Heart left ventricle (tissue), 16 donors: ENCODE measurements around the gene MPG. TPM values are rescaled to one million over a fixed set of nuclear protein-coding genes. Genes with fewer than 3 reads are reported as not detected.

Source experiments
- ATAC-seq, 4 donors: fragments of 200-7000 bp; cut with Tn5 transposase; one replicate each; pipeline ENCODE4 v1.9.1; 2020 to 2022; ENCODE audit warnings: moderate library complexity in 4 of 4, mild to moderate bottlenecking in 3 of 4, moderate number of reproducible peaks in 1 of 4
- DNase-seq, 5 donors: peaks; one replicate each; pipeline ENCODE4 v3.0.0-alpha.2; 2020
- H3K27ac ChIP-seq, 12 donors: fragments of 200-600 bp; sonication (generic) in 4 of 12; one replicate each; pipeline versions ENCODE4 v1.5.0 to v1.8.0; 2016 to 2022; ENCODE audit warnings: mild to moderate bottlenecking in 2 of 12
- H3K27me3 ChIP-seq, 9 donors: fragments of 200-600 bp; sonication (generic) in 2 of 9; one replicate each; pipeline versions ENCODE4 v1.5.1 to v1.8.0; 2016 to 2022; ENCODE audit warnings: mild to moderate bottlenecking in 3 of 9
- H3K36me3 ChIP-seq, 9 donors: fragments of 200-600 bp; sonication (generic) in 2 of 9; one replicate each; pipeline versions ENCODE4 v1.5.0 to v1.8.0; 2018 to 2022; ENCODE audit warnings: mild to moderate bottlenecking in 2 of 9
- H3K4me1 ChIP-seq, 12 donors: fragments of 200-600 bp; sonication (generic) in 4 of 12; one replicate each; pipeline versions ENCODE4 v1.5.0 to v1.8.0; 2016 to 2022; ENCODE audit warnings: mild to moderate bottlenecking in 3 of 12
- H3K4me3 ChIP-seq, 12 donors: fragments of 200-600 bp; sonication (generic) in 4 of 12; one replicate each; pipeline versions ENCODE4 v1.5.0 to v1.8.0; 2017 to 2022; ENCODE audit warnings: mild to moderate bottlenecking in 9 of 12, moderate library complexity in 4 of 12
- H3K9me3 ChIP-seq, 12 donors: fragments of 200-600 bp; sonication (generic) in 4 of 12; one replicate each; pipeline versions ENCODE4 v1.5.0 to v1.8.0; 2016 to 2022; ENCODE audit warnings: mild to moderate bottlenecking in 1 of 12
- POLR2A ChIP-seq, 2 donors: fragments of 450-650 bp; IDR thresholded peaks; one replicate each; pipeline ENCODE4 v1.6.1; 2017; ENCODE audit warnings: antibody characterized with exemption in 2 of 2, mild to moderate bottlenecking in 2 of 2, moderate library complexity in 2 of 2
- WGBS, 4 donors: extraction: QIAGEN DNeasy Blood & Tissue Kit in 2 of 4; methylation state at CpG; one replicate each; pipeline versions ENCODE4 v1.1.5 to v1.1.7; 2013 to 2018; 5-methylcytosine and 5-hydroxymethylcytosine counted together
- intact Hi-C, 10 donors: fragments of 100-400 bp; cut with DNase I; formaldehyde crosslinking; loops; one replicate each; pipeline versions ENCODE4 v1.11.1 to v1.14.2; 2022
- polyA plus RNA-seq, 2 donors: library from polyadenylated mRNA; stranded (reverse); fragments of 200-250 nt; gene quantifications; one replicate each; pipeline ENCODE4 v1.2.3, GENCODE V29; 2013
- total RNA-seq, 9 donors: library from RNA; depleted of rRNA in 2 of 9; stranded (reverse); fragments of >200 nt in 2 of 9; fragmentation: NEBNext Ultra II Directional in 3 of 9; extraction: Animal tissue kit (Norgen Biotek cat#: 25700) in 3 of 9; gene quantifications; one replicate each; pipeline versions ENCODE4 v1.1.0 to v1.2.4, GENCODE V29; 2016 to 2023
- TF ChIP-seq, protein P1 (sequence below), 12 donors: fragments of 200-600 bp; sonication (generic) in 4 of 12; IDR thresholded peaks; one replicate each; pipeline versions ENCODE4 v1.5.0 to v1.8.0; 2018 to 2022; ENCODE audit warnings: antibody characterized with exemption in 12 of 12, mild to moderate bottlenecking in 5 of 12
- donor health status: ischemic (EF 13 %, LVEDD 7.1; RV severe dilation, severe dysfunction).
- donor health status: healthy with polysubstance abuse.
- donor health status: DM: no; HTN: yes; CAD: no.
- donor health status: DM: no; HTN: no; CAD: no.
- donor health status: ischemic (EF 25% LVEDD 6.9; RV normal size, moderate dysfunction).
- donor health status: ischemic (EF 25% LVEDD 5.7; RV mildly dilated, moderate dysfunction).
- donor health status: healthy.
- donor health status: DM: yes; HTN: yes; CAD: no.
- donor health status: ischemic (EF 35%, LVEDD 5.7; RV mildly dilated, moderate dysfunction).
- donor health status: nonischemic (EF 11% LVEDD 7.7; RV severe dilation, severe dysfunction).
- donor health status: DM: yes; HTN: yes; CAD: no.
- donor health status: PGD.
- donor health status: ischemic (EF 29% LVEDD 5.4; RV normal size, mild dysfunction).
- donor health status: nonischemic (EF 23%, LVEDD 6.1; RV moderate dilation, normal function).

MPG gene
- total and polyA plus RNA-seq, 11 donors, result 30.5 to 89.7 (median 40.3) TPM

DNA sequence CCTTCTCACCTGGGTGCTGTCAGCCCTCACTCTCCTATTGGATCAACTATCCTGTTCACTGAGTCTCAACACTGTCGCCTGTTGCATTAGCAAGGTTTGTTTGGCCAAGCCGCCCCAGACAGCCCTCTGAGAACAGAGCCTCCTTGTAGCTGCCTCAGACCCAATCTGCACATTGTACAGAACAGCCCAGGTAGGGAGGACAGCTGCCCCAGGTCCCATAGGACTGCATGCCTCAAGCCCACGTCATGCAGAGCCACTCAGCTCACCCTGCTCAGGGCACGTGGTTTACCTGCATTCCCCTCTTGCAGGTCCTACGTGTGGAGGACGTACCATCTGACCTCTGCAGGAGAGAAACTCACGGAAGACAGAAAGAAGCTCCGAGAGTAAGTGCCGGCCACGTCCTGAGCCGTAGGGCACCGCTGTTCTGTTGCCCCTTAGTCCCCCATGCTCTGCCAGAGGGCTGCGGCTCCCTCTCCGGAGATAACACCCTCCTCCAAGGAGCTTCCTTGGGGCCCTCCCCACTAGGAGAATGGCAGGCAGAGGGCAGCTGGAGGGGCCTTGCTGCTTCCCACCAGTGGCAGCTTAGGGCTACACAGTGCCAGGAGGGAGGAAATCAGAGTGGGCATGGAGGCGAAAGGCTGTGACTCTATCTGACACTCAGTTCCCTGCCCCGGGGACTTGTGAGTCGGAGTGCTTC lies 21.6 kb upstream of the MPG start:
- TF ChIP-seq, protein P1, sequence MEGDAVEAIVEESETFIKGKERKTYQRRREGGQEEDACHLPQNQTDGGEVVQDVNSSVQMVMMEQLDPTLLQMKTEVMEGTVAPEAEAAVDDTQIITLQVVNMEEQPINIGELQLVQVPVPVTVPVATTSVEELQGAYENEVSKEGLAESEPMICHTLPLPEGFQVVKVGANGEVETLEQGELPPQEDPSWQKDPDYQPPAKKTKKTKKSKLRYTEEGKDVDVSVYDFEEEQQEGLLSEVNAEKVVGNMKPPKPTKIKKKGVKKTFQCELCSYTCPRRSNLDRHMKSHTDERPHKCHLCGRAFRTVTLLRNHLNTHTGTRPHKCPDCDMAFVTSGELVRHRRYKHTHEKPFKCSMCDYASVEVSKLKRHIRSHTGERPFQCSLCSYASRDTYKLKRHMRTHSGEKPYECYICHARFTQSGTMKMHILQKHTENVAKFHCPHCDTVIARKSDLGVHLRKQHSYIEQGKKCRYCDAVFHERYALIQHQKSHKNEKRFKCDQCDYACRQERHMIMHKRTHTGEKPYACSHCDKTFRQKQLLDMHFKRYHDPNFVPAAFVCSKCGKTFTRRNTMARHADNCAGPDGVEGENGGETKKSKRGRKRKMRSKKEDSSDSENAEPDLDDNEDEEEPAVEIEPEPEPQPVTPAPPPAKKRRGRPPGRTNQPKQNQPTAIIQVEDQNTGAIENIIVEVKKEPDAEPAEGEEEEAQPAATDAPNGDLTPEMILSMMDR (IDR thresholded peaks at IDR 0.05), result no peak
- no peak for TF ChIP-seq POLR2A (IDR thresholded peaks at IDR 0.05)
- 86 to 94% (median 87%) methylated on average over 12 to 17 of the region's 17 CpGs for WGBS, 4 donors
- no peak for ATAC-seq
- H3K9me3 ChIP-seq, result no peaks in the 10 kb centered on the region
- H3K27ac ChIP-seq, result no peak overlapping the region
- no peaks in the 10 kb centered on the region for H3K27me3 ChIP-seq
- H3K4me1 ChIP-seq, result peaks cover 0 to 26% (median 6%) of the 10 kb centered on the region in 12 donors
- peaks cover 0 to 63% (median 59%) of the 10 kb centered on the region in 9 donors for H3K36me3 ChIP-seq
- no peak for DNase-seq
- intact Hi-C loops, result no loop called here
- H3K4me3 ChIP-seq, result no peak overlapping the region

DNA sequence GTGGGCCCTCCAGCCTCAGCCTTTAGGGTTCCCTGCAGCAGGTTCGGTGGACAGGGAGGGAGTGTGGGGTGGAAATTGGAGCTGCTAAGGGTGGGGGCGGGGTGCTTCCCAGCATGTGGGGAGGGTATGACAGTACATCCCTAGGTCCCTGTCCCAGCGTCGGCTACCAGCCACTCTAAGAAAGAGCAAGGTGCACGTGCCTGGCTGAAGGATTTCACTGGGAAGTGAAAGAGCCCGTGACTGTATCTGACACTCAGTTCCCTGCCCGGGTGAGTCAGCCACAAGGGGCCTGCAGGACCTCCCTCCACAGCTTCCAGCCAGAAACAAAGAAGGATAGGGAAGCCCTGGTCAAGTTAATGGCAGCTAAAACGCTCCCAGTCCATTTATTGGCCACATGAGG lies 20.3 kb upstream of the MPG start:
- Histone ChIP-seq H3K36me3 (peaks cover under 1 to 76% (median 72%) of the 10 kb centered on the region in 9 donors), H3K4me1 (peaks cover 0 to 16% (median 6%) of the 10 kb centered on the region in 12 donors), H3K27ac (no peak overlapping the region), H3K4me3 (no peak overlapping the region), H3K27me3 (no peaks in the 10 kb centered on the region), H3K9me3 (no peaks in the 10 kb centered on the region)
- intact Hi-C loops, result no loop called here
- TF ChIP-seq, protein P1 (IDR thresholded peaks at IDR 0.05), result no peak
- TF ChIP-seq POLR2A (IDR thresholded peaks at IDR 0.05), result no peak
- WGBS, 4 donors, result 69 to 73% (median 72%) methylated on average over 8 of the region's 8 CpGs
- ATAC-seq, result no peak
- no peak for DNase-seq

DNA sequence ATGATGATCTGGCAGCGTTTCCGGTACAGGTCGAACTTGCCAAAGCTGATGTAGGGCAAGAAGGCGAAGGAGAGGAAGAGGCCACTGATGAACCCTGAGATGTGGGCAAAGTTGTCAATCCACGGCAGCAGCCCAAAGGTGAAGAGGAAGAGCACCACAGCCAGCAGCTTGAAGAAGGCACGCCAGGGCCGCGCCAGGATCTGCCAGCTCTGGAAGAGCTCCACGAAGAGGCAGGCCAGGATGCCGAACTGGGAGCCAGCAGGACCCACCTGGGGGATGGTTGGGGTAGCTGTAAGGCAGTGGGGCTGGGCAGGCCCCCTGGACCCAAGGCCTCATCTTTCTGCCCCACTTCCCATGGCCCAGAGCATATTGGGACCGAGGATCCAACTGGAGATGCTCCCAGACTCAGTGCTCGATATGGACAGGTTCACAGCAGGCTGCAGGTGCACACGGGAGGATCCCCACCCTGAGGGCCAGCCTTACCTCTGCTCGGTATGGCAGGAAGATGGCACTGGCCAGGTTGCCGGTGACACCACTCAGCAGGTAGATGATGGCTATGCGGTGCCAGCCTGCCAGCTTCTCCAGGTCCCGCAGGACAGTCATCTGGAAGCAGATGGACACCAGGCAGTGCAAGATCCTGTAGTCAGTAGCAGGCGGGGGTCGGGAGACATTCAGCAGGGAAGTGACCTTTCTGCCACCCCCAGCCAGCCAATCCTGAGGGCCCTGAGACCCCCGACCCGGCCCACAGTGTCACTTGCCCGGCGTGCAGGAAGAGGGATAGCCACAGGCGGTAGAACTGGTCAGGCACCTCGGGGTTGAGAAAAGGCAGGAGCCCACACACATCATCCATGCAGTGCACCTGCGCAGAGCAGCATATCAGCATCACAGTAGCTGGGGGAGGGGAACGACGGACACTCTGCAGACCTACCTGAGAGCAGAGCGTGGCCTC lies 19.3 kb upstream of the MPG start:
- ATAC-seq, result no peak
- Histone ChIP-seq H3K27ac (no peak overlapping the region), H3K4me3 (no peak overlapping the region), H3K36me3 (peaks cover 4 to 87% (median 82%) of the 10 kb centered on the region in 9 donors), H3K4me1 (peaks cover 0 to 12% (median 5%) of the 10 kb centered on the region in 12 donors), H3K9me3 (no peaks in the 10 kb centered on the region), H3K27me3 (no peaks in the 10 kb centered on the region)
- TF ChIP-seq POLR2A (IDR thresholded peaks at IDR 0.05), result no peak
- TF ChIP-seq, protein P1 (IDR thresholded peaks at IDR 0.05), result no peak
- 87 to 93% (median 89%) methylated on average over 26 to 29 of the region's 29 CpGs for WGBS, 4 donors
- intact Hi-C loops, result no loop called here
- no peak for DNase-seq
